ENCODE results near the gene GPSM1.
A peak's percentile ranks its signal among the peaks of the same experiment; 100 is the strongest.

Gene GPSM1

DNA sequence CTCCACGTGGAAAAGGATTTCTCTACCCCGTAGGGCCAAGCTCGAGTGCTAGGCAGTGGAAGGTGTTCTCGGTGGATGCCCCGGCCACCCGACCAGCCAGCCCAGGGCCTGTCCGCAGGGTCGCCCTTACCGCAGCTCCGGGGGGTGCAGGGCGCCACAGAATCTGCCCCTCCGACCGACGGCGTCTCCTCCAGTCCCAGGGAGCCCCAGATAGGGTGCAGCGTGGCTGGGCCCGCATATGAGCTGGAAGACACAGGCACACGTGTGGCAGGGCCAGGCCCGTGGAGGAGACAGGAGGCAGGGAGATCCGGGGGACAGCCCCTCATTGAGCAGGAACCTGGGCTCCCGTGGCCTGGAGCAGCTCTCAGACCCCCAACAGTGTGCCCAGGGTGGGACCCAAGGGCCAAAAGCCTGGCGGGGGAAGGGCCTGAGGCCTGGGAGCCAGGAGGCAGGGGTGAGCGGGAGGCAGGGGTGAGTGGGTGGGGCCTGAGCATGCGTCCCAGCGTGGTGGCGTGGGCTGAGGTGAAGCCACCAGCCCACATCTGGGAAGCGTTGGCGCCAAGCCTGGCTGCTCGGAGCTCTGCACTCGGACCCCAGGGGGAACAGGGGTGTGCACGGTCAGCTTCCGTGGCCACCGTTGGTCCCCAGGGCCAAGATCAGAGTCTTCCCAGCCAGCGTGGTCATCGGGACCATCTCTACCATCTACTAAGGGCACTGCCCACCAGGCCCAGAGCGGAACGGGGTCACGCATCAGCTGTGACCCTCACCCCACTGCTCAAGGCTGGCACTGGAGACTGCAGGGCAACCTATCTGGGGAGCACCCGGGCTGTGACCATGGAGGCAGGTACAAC, 45.7 kb upstream of the GPSM1 start:
- H3K4me3 ChIP-seq (ENCODE audit: low read depth, low read length): no peak overlapping the region
- TF ChIP-seq, protein P1, sequence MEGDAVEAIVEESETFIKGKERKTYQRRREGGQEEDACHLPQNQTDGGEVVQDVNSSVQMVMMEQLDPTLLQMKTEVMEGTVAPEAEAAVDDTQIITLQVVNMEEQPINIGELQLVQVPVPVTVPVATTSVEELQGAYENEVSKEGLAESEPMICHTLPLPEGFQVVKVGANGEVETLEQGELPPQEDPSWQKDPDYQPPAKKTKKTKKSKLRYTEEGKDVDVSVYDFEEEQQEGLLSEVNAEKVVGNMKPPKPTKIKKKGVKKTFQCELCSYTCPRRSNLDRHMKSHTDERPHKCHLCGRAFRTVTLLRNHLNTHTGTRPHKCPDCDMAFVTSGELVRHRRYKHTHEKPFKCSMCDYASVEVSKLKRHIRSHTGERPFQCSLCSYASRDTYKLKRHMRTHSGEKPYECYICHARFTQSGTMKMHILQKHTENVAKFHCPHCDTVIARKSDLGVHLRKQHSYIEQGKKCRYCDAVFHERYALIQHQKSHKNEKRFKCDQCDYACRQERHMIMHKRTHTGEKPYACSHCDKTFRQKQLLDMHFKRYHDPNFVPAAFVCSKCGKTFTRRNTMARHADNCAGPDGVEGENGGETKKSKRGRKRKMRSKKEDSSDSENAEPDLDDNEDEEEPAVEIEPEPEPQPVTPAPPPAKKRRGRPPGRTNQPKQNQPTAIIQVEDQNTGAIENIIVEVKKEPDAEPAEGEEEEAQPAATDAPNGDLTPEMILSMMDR (IDR thresholded peaks at IDR 0.05; ENCODE audit: borderline replicate concordance, insufficient read depth, low read depth, low read length): no peak

DNA sequence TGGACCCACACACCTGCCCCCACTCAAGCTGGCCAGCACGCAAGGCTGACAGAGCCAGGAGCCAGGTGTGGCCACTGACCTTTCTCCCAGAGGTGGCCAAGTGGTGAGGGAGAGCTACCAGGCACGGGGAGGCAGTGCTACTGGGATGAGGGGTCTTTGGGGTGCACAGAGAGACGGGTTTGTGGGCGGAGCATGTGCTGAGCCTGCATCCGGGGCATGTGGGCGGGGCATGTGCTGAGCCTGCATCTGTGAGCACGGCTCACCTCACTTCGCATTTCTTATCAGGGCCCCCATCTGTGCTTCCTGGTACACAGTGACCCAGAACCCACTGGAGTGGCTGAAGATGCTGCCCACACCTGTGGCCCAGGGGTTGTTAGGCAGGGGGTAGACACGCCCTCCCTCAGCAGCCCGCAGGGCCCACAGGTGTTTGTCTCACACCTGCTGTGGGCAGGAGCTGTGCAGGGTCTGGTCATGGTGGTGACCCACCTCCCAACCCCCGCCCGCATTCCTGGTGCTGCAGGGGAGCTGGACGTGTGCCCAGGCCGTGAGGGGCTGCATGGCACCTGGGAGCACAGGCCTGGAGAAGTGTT, 45.0 kb upstream of the GPSM1 start:
- H3K4me3 ChIP-seq (ENCODE audit: low read depth, low read length): no peak overlapping the region
- TF ChIP-seq, protein P1 (IDR thresholded peaks at IDR 0.05; ENCODE audit: borderline replicate concordance, insufficient read depth, low read depth, low read length): no peak

DNA sequence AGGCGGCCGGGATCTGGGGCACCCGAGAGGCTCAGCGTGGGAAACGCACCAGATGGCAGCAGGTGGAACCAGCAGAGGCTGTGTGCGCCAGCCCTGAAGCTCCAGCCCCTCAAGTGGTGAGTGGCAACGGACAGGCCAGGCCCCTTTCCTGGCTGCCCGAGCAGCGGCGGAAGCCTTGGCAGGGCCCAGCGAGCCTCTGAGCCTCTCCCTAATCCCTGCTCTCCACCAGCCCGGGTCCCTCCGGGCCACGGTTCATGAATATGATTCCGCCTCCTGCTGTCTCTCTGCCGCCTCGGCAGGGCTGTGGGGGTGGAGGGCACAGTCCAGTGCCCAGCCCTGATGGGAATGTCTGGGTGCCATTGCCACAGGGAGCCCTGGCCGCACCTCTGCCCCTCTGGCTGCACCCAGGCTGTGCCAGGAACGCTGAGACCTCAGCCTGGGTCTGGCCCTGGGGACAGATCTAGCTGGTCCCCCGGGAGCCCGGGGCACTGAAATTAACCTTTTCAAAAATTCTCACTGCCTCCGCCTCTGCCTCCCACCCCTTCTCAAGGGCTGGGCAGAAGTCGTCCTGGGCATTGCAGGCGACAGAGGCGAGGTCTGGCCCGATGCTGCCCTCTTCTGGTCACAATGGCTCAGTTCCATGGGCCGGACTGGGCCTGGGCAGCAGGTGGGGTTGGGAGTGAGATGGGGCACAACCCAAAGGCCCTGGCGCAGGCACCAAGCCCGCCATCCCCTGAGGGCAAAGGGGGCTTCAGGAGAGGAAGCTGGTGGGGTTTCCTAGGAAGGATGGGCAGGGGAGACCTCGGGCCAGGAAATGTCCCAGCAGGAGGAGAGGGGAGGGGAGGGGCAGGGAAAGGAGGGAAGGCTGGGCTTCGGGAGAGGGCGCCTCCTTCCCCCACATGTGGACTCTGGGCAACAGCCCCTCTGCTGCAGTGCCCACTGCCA, 43.8 kb upstream of the GPSM1 start:
- TF ChIP-seq, protein P1 (IDR thresholded peaks at IDR 0.05; ENCODE audit: borderline replicate concordance, insufficient read depth, low read depth, low read length): peak; percentile 87
- no peak overlapping the region for H3K4me3 ChIP-seq (ENCODE audit: low read depth, low read length)

DNA sequence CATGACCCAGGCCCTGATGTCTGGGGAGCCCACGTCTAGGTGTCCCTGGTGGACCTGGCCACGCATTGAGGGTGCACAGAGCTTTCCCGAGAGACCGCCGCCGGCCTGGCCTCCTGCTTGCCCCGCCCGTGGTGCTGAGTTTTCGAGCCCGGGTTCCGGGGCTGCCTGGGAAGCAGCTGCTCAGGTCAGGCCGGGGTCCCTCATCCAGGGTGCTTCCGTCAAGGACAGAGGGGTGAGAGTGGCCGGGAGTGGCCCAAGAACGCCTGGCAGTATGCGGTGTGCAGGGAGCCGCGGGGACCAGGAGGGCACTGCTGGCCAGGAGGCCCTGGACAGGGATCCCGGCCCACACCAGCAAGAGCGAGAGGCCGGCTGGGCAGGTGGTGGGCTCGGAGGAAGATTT, 43.0 kb upstream of the GPSM1 start:
- TF ChIP-seq, protein P1 (IDR thresholded peaks at IDR 0.05; ENCODE audit: borderline replicate concordance, insufficient read depth, low read depth, low read length): no peak
- no peak overlapping the region for H3K4me3 ChIP-seq (ENCODE audit: low read depth, low read length)

DNA sequence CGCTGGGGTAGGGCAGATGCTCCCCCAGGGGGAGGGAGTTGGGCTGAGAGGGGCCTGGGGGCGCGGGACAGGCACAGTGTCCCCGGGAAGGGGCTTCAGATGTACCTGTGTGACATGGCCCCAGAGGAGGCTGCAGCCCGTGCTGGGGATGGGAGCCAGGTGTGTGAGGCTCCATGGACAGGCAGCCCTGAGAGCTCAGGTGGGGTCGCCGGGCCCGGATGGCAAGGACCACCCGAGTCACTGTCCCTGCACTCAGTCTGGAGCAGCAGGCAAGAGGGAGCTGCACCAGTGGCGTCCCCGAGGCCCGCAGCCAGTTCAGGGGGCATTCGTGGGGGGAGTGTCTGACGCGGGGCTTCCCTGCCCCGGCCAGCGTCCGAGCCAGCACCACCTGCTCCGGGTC, 42.4 kb upstream of the GPSM1 start:
- no peak overlapping the region for H3K4me3 ChIP-seq (ENCODE audit: low read depth, low read length)
- TF ChIP-seq, protein P1 (IDR thresholded peaks at IDR 0.05; ENCODE audit: borderline replicate concordance, insufficient read depth, low read depth, low read length): no peak

DNA sequence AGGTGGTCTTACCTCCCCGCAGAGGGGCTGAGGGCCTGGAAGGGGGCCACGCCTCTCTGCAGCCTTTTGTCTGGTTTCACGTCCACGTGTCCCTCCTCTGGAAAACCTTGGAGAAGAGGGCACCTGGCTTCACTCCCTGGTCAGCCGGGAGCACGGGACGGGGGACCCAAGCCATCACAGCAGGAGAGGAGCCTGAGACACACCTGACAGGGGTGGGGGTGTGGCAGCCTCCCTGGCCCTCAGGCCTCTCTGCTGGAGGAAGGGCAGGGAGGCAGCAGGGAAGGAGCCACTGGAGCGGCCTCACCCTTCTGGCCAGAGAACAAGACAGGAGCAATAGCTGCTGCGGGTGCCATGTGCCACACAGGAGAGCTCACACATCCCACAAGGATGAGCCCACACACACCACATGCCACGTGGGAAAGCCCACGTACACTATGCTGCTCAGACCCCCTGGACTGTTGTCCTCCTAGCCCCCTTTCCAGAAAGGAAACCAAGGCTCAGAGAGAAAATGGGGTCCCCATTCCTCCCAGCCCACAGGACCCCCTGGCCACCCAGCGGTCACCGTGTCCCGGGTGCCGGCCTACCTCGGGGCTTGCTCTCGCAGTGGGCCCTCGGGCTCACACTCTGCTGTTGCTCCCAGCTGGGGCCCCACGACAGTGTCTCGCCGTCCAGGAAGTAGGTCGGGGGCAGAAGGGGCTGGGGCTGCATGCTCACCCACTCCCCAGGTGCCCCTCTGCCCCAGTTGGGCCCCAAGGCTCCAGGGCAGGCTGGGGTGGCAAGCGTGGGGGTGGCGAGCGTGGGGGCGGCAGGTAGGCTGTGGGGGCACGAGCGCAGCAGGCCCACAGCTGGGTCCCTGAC, 41.6 kb upstream of the GPSM1 start:
- H3K4me3 ChIP-seq (ENCODE audit: low read depth, low read length): no peak overlapping the region
- TF ChIP-seq, protein P1 (IDR thresholded peaks at IDR 0.05; ENCODE audit: borderline replicate concordance, insufficient read depth, low read depth, low read length): no peak
